ENCODE measurements around the gene ZNF892. TPM values are rescaled to one million over a fixed set of nuclear protein-coding genes. Genes with fewer than 3 reads are reported as not detected.
A peak's percentile ranks its signal among the peaks of the same experiment; 100 is the strongest.
"Not testable (repeated sequence)": the region's sequence is repeated elsewhere in the genome, so short reads cannot be mapped to it uniquely, and the experiment has no call there.

ZNF892 gene
- total RNA-seq, 2 donors from 2014 or later, result 4.1 to 7.2 TPM

DNA sequence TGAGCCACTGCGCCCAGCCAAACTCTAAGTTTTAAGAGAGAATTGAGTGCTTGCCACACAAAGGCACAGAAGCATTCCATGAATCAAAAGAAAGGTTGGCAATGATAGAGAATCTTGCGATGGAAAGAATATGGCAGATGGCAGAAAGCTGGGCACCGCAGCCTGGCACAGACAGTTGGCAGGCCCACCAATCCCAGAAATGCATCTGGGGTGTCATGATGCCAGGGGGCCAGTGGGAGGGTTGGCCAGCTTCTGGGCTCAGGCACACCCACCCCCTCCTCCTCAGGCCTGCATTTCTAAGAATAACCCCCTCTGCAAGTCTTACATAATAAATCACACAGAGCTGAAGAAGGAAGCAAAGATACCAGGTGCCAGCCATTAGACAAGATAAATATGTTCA, 22.1 kb upstream of the ZNF892 start:
- Mint-ChIP-seq H3K27ac (no peak overlapping the region), H3K27me3 (ENCODE audit: low read depth) (peaks cover 5% of the 10 kb centered on the region), H3K4me3 (no peak overlapping the region), H3K36me3 (ENCODE audit: insufficient read depth in 2 of 2) (peaks cover 21 to 35% of the 10 kb centered on the region in 2 donors), H3K9me3 (peaks cover 13 to 16% of the 10 kb centered on the region in 2 donors), H3K4me1 (ENCODE audit: low read depth) (no peaks in the 10 kb centered on the region)
- DNase-seq (no peak), ATAC-seq (replicated peaks in 1 of 2) (no peak)

DNA sequence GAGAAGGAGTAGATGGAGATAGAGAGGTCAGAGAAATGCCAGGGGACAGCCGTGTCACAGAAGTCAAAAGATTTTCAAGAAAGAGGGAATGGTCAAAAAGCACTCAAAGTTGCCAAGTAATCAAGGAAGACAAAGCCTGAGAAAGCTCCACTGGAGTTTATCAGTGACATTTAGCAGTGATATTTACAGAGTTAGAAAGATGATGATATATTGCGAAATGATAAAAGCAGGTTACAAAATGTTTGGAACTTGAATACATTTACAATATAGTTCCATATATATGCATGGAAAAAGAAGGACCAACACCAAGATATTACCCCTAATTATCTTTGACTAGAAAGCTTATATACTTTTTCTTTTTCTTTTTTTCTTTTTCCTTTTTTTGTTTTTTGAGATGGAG, 21.3 kb upstream of the ZNF892 start:
- H3K4me3 Mint-ChIP-seq, result no peak overlapping the region
- H3K4me1 Mint-ChIP-seq (ENCODE audit: low read depth), result no peaks in the 10 kb centered on the region
- peaks cover 17 to 27% of the 10 kb centered on the region in 2 donors for H3K36me3 Mint-ChIP-seq (ENCODE audit: insufficient read depth in 2 of 2)
- H3K9me3 Mint-ChIP-seq, result peaks cover 9 to 13% of the 10 kb centered on the region in 2 donors
- peaks cover 13% of the 10 kb centered on the region for H3K27me3 Mint-ChIP-seq (ENCODE audit: low read depth)
- no peak overlapping the region for H3K27ac Mint-ChIP-seq
- DNase-seq (no peak), ATAC-seq (replicated peaks in 1 of 2) (no peak)

DNA sequence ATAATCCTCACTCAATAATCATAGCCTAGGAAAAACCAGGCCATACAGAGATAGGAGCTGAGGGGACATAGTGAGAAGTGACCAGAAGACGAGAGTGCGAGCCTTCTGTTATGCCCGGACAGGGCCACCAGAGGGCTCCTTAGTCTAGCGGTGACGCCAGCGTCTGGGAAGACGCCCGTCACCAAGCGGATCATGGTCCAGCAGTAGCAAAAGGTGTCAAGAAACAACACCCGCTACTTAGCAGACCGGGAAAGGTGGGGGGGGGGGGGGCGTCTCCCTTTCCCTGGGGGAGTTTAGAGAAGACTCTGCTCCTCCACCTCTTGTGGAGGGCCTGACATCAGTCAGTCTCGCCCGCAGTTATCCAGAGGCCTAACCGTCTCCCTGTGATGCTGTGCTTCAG, 14.4 kb upstream of the ZNF892 start:
- H3K27ac Mint-ChIP-seq; H3K4me3 Mint-ChIP-seq; H3K36me3 Mint-ChIP-seq (ENCODE audit: insufficient read depth in 2 of 2); ATAC-seq (replicated peaks in 1 of 2); H3K4me1 Mint-ChIP-seq (ENCODE audit: low read depth); H3K9me3 Mint-ChIP-seq: not testable (repeated sequence)
- DNase-seq, result peak; percentile 58 to 63
- H3K27me3 Mint-ChIP-seq (ENCODE audit: low read depth), result peaks cover 13% of the 10 kb centered on the region

DNA sequence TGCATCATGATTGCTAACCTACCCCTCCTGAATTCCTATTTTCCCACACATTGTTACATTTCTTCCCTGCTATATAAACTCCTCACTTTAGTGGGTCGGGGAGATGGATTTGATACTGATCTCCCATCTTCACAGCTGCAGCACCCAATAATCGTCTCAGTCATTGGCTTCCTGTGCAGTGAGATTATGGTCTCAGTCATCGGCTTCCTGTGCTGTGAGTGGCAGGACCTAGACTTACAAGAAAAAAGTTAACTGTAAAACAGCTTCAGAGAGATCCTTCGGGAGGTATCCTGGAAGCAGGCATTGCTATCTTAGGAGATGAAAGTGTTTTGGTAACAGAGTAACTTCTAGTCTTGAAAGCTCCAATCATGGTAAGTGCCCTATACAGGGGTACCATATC, 3.4 kb upstream of the ZNF892 start:
- Mint-ChIP-seq H3K27ac (no peak overlapping the region), H3K27me3 (ENCODE audit: low read depth) (no peaks in the 10 kb centered on the region), H3K36me3 (ENCODE audit: insufficient read depth in 2 of 2) (peaks cover 6% of the 10 kb centered on the region in 2 donors), H3K4me3 (no peak overlapping the region), H3K9me3 (peaks cover 2 to 4% of the 10 kb centered on the region in 2 donors), H3K4me1 (ENCODE audit: low read depth) (peaks cover 18% of the 10 kb centered on the region)
- no peak for DNase-seq
- ATAC-seq (replicated peaks in 1 of 2), result no peak

DNA sequence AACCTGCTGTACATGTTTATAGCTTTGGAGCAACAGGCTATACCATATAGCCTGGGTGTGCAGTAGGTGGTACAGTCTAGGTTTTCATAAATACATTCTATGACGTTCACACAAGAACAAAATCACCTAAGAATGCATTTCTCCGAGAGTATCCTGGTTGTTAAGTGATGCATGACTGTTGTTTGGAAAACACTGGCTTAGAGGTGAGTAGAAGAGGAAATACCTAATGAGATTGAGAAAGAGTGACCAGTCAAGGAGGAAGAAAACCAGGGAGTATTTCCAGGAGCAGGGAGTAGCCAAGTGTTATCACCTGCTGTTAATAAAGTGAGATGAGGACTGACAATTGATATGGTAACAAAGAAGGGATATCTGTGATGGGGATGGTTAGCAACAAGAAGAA, 2.9 kb upstream of the ZNF892 start:
- H3K27ac Mint-ChIP-seq, result no peak overlapping the region
- DNase-seq, result no peak
- no peak overlapping the region for H3K4me3 Mint-ChIP-seq
- no peak for ATAC-seq (replicated peaks in 1 of 2)
- peaks cover 6 to 9% of the 10 kb centered on the region in 2 donors for H3K9me3 Mint-ChIP-seq
- H3K27me3 Mint-ChIP-seq (ENCODE audit: low read depth), result no peaks in the 10 kb centered on the region
- peaks cover 23% of the 10 kb centered on the region for H3K4me1 Mint-ChIP-seq (ENCODE audit: low read depth)
- H3K36me3 Mint-ChIP-seq (ENCODE audit: insufficient read depth in 2 of 2), result peaks cover 11% of the 10 kb centered on the region in 2 donors

DNA sequence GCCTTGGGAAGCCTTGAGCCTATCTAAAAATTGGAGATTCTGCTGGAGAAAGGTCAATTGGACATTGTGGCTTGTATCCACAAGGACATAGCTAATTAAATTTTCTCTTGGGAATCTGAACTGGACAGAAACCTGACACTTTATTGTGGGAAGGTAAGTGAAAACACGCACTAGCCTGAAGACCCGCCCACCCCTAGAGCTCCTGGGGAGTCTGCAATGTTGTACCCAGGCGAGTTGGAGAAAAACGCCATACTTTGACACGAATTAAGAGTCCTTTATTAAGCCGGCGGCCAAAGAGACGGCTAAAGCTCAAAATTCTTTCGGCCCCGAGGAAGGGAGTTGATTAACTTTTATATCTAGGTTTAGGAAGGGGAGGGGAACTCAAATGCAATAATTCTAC, 1.2 kb upstream of the ZNF892 start:
- no peak for DNase-seq
- H3K4me3 Mint-ChIP-seq, result peak overlapping the region; percentile 93 to 95
- peaks cover 25% of the 10 kb centered on the region for H3K4me1 Mint-ChIP-seq (ENCODE audit: low read depth)
- peaks cover 22 to 24% of the 10 kb centered on the region in 2 donors for H3K36me3 Mint-ChIP-seq (ENCODE audit: insufficient read depth in 2 of 2)
- H3K9me3 Mint-ChIP-seq, result peaks cover 13 to 17% of the 10 kb centered on the region in 2 donors
- no peak for ATAC-seq (replicated peaks in 1 of 2)
- H3K27me3 Mint-ChIP-seq (ENCODE audit: low read depth), result no peaks in the 10 kb centered on the region
- peak overlapping the region; percentile 79 for H3K27ac Mint-ChIP-seq

DNA sequence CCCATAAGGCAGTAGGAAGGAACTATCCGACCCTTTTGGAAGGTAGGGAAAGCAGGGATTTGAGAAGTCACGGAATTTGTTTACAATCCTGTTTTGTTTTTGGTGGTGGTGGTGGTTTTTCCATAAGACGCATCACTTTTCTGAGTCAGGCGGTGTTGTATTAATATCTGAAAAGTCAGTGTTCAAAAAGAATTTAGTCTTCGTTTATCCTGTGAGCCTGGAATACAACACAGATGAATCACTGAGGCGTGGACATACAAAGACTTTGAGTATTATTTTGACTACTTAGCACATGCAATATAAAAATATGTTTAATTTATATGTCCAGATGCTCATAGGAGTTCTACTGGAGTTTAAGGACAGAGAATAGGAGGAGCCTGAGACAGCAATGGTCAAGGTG, 785 bp downstream of the ZNF892 start:
- H3K9me3 Mint-ChIP-seq, result peaks cover 20 to 23% of the 10 kb centered on the region in 2 donors
- H3K27me3 Mint-ChIP-seq (ENCODE audit: low read depth), result no peaks in the 10 kb centered on the region
- ATAC-seq (replicated peaks in 1 of 2) (no peak), DNase-seq (no peak)
- peaks cover 32 to 43% of the 10 kb centered on the region in 2 donors for H3K36me3 Mint-ChIP-seq (ENCODE audit: insufficient read depth in 2 of 2)
- H3K4me1 Mint-ChIP-seq (ENCODE audit: low read depth), result peaks cover 25% of the 10 kb centered on the region
- H3K27ac Mint-ChIP-seq, result peak overlapping the region; percentile 0
- H3K4me3 Mint-ChIP-seq, result peak overlapping the region; percentile 93 to 95

DNA sequence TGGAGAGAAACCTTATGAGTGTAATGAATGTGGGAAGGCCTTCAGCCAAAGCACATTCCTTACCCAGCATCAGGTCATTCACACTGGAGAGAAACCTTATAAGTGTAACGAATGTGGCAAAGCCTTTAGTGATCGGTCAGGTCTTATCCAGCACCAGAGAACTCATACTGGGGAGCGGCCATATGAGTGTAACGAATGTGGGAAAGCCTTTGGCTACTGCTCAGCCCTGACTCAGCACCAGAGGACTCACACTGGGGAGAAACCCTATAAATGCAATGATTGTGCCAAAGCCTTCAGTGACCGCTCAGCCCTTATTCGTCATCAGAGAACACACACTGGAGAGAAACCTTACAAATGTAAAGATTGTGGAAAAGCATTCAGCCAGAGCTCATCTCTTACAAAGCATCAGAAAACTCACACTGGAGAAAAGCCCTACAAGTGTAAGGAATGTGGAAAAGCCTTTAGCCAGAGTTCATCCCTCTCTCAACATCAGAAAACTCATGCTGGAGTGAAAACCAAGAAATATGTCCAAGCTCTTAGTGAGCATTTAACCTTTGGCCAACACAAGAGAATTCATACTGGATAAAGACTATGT, 7.8 kb downstream of the ZNF892 start:
- ATAC-seq (replicated peaks in 1 of 2) (no peak), DNase-seq (no peak)
- peaks cover 61 to 88% of the 10 kb centered on the region in 2 donors for H3K36me3 Mint-ChIP-seq (ENCODE audit: insufficient read depth in 2 of 2)
- H3K9me3 Mint-ChIP-seq, result peaks cover 37 to 51% of the 10 kb centered on the region in 2 donors
- H3K27me3 Mint-ChIP-seq (ENCODE audit: low read depth), result no peaks in the 10 kb centered on the region
- no peak overlapping the region for H3K27ac Mint-ChIP-seq
- no peaks in the 10 kb centered on the region for H3K4me1 Mint-ChIP-seq (ENCODE audit: low read depth)
- no peak overlapping the region for H3K4me3 Mint-ChIP-seq

DNA sequence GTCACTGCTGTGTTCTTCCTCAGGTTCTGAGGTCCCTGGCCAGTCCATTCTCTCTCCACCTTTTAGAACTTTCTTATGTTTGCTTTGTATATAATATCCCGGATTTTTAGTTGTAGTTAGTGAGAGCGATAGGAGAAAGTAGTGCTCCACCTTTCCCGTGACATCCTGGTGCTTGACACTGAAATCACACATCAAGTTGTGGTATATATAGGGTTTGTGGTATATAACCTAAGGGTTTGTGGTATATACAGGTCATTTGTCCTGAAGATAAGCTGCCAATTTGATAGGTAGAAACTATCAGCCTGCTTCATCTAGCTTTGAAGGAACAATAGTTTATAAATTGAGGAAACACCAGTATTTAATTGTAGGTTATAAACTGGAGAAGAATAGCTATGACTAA, 13.1 kb downstream of the ZNF892 start:
- Mint-ChIP-seq H3K4me3 (no peak overlapping the region), H3K4me1 (ENCODE audit: low read depth) (no peaks in the 10 kb centered on the region), H3K9me3 (peaks cover 33% of the 10 kb centered on the region in 2 donors), H3K27ac (no peak overlapping the region), H3K27me3 (ENCODE audit: low read depth) (no peaks in the 10 kb centered on the region), H3K36me3 (ENCODE audit: insufficient read depth in 2 of 2) (peaks cover 40 to 68% of the 10 kb centered on the region in 2 donors)
- no peak for ATAC-seq (replicated peaks in 1 of 2)
- DNase-seq, result no peak

DNA sequence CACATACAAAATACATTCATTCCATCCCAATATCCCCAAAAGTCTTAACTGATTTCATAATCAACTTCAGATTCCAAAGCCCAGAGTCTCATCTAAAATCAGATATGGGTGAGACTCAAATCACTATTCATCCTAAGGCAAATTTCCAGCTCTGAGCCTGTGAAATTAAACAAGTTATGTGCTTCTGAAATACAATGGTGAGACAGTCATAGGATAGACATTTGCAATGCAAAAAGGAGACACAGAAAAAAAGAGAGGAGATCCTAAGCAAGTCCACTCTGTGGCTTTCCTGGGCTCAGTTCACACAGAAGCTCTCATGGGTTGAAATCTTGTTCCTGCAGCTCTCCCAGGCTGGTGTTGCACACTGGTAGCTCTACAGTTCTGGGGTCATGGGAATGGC, 18.3 kb downstream of the ZNF892 start:
- no peak overlapping the region for H3K4me3 Mint-ChIP-seq
- no peaks in the 10 kb centered on the region for H3K27me3 Mint-ChIP-seq (ENCODE audit: low read depth)
- H3K9me3 Mint-ChIP-seq, result peaks cover 14 to 16% of the 10 kb centered on the region in 2 donors
- peaks cover 15 to 34% of the 10 kb centered on the region in 2 donors for H3K36me3 Mint-ChIP-seq (ENCODE audit: insufficient read depth in 2 of 2)
- ATAC-seq (replicated peaks in 1 of 2), result no peak
- DNase-seq, result no peak
- H3K4me1 Mint-ChIP-seq (ENCODE audit: low read depth), result no peaks in the 10 kb centered on the region
- H3K27ac Mint-ChIP-seq, result no peak overlapping the region

DNA sequence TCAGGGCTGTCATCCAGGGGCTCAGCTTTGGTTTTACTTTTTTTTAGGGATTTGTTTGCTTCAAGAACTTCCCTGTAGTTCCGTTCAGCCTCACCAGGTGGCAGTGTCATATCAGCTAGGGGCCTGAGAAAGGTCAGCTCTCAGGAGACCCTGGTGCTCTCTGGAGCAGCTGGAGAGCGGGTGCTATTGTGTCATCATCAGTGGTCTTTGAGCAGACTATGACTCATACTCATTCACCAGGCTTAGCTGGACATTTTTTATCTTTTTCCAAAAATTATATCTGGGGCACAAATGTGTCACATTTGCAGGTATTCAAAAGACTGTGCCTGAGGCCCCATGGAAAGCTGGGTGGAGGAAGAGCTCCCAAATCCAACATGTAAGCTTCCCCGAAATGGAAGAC, 24.4 kb downstream of the ZNF892 start:
- Mint-ChIP-seq H3K4me3 (no peak overlapping the region), H3K27me3 (ENCODE audit: low read depth) (no peaks in the 10 kb centered on the region), H3K4me1 (ENCODE audit: low read depth) (no peaks in the 10 kb centered on the region), H3K27ac (no peak overlapping the region), H3K36me3 (ENCODE audit: insufficient read depth in 2 of 2) (peaks cover 6 to 10% of the 10 kb centered on the region in 2 donors), H3K9me3 (peaks cover 7 to 15% of the 10 kb centered on the region in 2 donors)
- peak; percentile 29 to 31 for DNase-seq
- no peak for ATAC-seq (replicated peaks in 1 of 2)

DNA sequence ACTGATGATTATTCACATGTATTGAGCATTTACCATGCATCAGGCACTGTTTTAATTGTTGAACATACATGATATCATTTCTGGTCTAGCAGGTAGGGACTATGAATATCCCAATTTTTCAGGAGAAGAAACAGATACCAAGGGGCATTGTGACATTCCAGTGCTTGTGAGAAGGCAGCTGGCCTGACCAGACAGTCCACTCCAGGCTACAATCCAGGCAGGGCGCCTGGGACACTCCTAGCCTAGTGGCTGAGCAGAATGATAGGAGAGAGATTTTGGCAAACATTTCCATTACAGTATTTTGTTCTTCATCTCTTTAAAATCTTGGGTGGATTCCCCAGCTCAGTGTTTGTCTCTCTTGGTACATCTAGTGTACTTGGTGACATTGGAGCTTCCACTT, 24.9 kb downstream of the ZNF892 start:
- DNase-seq, result no peak
- Mint-ChIP-seq H3K27ac (no peak overlapping the region), H3K27me3 (ENCODE audit: low read depth) (no peaks in the 10 kb centered on the region), H3K4me1 (ENCODE audit: low read depth) (no peaks in the 10 kb centered on the region), H3K9me3 (peaks cover 5 to 15% of the 10 kb centered on the region in 2 donors), H3K36me3 (ENCODE audit: insufficient read depth in 2 of 2) (peaks cover 5 to 8% of the 10 kb centered on the region in 2 donors), H3K4me3 (no peak overlapping the region)
- ATAC-seq (replicated peaks in 1 of 2), result no peak

DNA sequence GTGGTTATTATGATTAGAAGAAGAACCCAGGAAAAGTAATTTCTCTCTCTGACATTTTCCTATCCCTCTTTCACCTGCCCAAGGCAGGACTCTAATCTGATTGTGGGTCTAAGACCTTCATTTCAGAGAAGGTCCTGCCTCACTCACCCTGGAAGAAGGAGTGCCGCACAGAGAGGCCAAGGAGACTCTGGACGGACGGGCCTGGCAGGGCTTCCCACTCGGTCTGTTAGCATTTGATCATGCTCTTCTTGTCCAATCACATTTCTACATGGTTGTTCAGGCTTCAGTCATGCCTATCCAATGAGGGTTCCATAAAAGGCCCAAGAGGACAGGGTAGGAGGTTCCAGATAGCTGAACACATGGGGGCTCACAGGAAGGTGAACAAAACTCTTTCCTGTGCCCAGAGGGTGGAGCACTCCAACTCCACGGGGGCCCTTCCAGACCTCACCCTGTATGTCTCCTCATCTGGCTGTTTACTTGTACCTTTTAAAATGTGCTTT, 27.0 kb downstream of the ZNF892 start:
- H3K4me1 Mint-ChIP-seq (ENCODE audit: low read depth), result no peaks in the 10 kb centered on the region
- peaks cover 8 to 9% of the 10 kb centered on the region in 2 donors for H3K36me3 Mint-ChIP-seq (ENCODE audit: insufficient read depth in 2 of 2)
- no peaks in the 10 kb centered on the region for H3K27me3 Mint-ChIP-seq (ENCODE audit: low read depth)
- DNase-seq (no peak), ATAC-seq (replicated peaks in 1 of 2) (no peak)
- peaks cover 5 to 14% of the 10 kb centered on the region in 2 donors for H3K9me3 Mint-ChIP-seq
- H3K27ac Mint-ChIP-seq, result no peak overlapping the region
- no peak overlapping the region for H3K4me3 Mint-ChIP-seq

DNA sequence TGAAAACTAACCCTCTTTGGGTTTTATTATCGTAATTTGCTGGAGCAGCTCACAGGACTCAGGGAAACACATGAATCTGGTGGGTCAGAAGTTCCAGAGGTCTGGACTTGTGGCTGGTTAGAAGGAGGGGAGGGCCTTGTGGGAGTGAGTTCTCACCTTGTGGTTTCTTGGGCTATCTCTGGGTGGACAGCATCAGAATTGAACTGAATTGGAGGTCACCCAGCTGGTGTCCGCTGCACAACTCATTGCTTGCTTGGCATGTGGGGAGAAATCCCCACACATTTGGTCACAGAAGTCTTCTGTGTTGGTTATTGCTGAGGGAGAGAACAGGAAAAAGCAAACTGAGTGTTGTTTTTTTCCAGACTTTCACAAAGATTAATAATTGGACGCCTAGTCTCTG, 27.5 kb downstream of the ZNF892 start:
- Mint-ChIP-seq H3K4me1 (ENCODE audit: low read depth) (no peaks in the 10 kb centered on the region), H3K27ac (no peak overlapping the region), H3K9me3 (peaks cover 2 to 14% of the 10 kb centered on the region in 2 donors), H3K36me3 (ENCODE audit: insufficient read depth in 2 of 2) (peaks cover 6 to 8% of the 10 kb centered on the region in 2 donors), H3K4me3 (no peak overlapping the region), H3K27me3 (ENCODE audit: low read depth) (no peaks in the 10 kb centered on the region)
- ATAC-seq (replicated peaks in 1 of 2) (no peak), DNase-seq (no peak)
